Stimulated activated naive CD8-positive, alpha-beta T cell treated with anti-CD3 and anti-CD28 coated beads, Interleukin-15, amount 100 ng/mL, for 72 hours (primary cell): Measurements from ENCODE around the gene FBXO34.

ENCODE experiments used
- ATAC-seq: fragments of 150-1000 bp; cut with Tn5 transposase; 2 replicates; pipeline ENCODE4 v1.10.0; 2021; ENCODE audit warnings: mild to moderate bottlenecking, moderate library complexity
- DNase-seq, 2 donors: peaks; one replicate each; pipeline ENCODE4 v3.0.0; 2021 to 2022
- H3K27ac Mint-ChIP-seq, 2 donors: one replicate each; pipeline ENCODE4 v1.8.0; 2022; ENCODE audit warnings: mild to moderate bottlenecking in 2 of 2, mixed read lengths in 2 of 2, moderate library complexity in 2 of 2
- H3K27me3 Mint-ChIP-seq: one replicate; pipeline ENCODE4 v1.8.0; 2022; ENCODE audit warnings: mixed read lengths
- H3K4me1 Mint-ChIP-seq: one replicate; pipeline ENCODE4 v1.8.0; 2022; ENCODE audit warnings: mild to moderate bottlenecking, mixed read lengths
- H3K4me3 Mint-ChIP-seq, 2 donors: one replicate each; pipeline ENCODE4 v1.8.0; 2022; ENCODE audit warnings: mild to moderate bottlenecking in 2 of 2, mixed read lengths in 2 of 2, moderate library complexity in 1 of 2
- H3K9me3 Mint-ChIP-seq, 2 donors: one replicate each; pipeline ENCODE4 v1.8.0; 2022; ENCODE audit warnings: mixed read lengths in 2 of 2

Gene FBXO34

DNA sequence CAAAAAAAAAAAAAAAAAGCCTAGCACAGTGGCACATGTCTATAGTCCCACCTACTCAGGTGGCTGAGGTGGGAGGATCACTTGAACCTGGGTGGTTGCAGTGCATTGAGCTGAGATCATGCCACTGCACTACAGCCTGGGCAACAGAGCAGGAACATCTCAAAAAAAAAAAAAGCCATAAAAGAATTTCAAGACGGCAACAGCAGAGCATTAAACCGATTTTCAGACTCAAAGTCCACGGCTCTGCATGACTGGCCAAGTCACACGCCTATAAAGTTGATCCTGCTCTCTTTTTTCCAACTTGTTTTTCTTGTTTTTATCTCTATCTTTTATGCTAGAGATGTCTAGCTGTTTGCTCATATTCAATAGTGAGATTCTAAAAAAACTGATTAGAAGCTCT lies 45.3 kb downstream of the FBXO34 start:
- H3K27ac Mint-ChIP-seq = no peak overlapping the region
- no peak for ATAC-seq
- H3K27me3 Mint-ChIP-seq = no peaks in the 10 kb centered on the region
- peaks cover 6% of the 10 kb centered on the region for H3K4me1 Mint-ChIP-seq
- no peak for DNase-seq
- no peak overlapping the region for H3K4me3 Mint-ChIP-seq
- H3K9me3 Mint-ChIP-seq = peaks cover 21 to 24% of the 10 kb centered on the region in 2 donors

DNA sequence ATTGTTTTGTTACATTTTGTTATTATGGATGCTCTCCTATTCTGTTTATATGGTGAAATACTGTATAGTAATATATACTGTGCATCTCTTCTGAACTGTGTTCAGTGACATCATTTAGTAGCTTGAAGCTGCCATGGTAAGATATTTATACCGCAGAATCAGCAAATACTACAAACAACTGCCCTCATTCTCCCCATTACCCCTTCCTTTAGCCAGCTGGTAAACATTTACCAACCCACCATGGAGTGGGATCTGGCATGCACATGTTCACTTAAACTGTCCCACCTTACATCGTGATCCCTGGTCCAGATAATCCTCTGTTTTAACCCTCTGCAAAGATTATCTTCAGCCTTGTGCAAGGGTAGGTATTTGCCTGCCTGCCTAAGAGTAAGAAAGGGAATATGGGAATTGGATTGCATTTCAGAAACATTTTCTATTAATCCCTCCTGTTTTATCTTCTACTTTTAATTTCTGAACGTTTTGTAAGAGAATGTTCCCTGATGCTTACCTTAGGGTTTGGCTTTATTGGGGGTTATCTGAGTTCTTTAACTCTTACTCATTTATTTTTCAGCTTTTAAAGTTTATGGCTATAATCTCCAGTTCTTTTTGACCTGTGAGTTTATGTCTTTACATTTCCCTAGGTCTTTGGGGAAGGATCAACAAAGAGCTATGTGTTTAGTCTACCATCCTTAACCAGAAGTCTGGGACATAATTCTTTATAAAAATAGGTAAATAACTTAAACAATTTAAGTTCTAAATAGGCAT lies 46.5 kb downstream of the FBXO34 start:
- no peaks in the 10 kb centered on the region for H3K27me3 Mint-ChIP-seq
- H3K27ac Mint-ChIP-seq = no peak overlapping the region
- peaks cover 21 to 23% of the 10 kb centered on the region in 2 donors for H3K9me3 Mint-ChIP-seq
- ATAC-seq (no peak), DNase-seq (no peak)
- peaks cover 6% of the 10 kb centered on the region for H3K4me1 Mint-ChIP-seq
- no peak overlapping the region for H3K4me3 Mint-ChIP-seq

DNA sequence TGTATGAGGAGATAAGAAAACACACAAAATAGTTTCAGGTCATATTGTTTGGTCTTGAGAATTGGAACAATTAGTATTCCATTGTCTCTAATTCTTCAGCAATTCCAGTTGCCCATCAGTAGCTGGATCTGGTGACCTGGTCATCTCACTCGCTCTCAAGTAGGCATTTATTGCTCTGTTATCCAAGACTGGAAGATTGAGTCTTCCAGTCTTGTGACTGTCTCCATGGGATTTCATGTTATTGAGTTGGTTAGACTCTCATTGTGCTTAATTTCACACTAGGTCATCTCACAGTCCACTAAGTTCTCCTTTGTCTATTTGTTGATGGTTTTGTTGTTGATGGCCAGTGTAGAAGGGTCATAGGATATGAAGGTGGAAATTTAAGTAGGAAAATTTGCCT lies 47.5 kb downstream of the FBXO34 start:
- no peak for DNase-seq
- no peak for ATAC-seq
- Mint-ChIP-seq H3K27ac (no peak overlapping the region), H3K27me3 (no peaks in the 10 kb centered on the region), H3K4me1 (no peaks in the 10 kb centered on the region), H3K4me3 (no peak overlapping the region), H3K9me3 (peaks cover 13 to 14% of the 10 kb centered on the region in 2 donors)

DNA sequence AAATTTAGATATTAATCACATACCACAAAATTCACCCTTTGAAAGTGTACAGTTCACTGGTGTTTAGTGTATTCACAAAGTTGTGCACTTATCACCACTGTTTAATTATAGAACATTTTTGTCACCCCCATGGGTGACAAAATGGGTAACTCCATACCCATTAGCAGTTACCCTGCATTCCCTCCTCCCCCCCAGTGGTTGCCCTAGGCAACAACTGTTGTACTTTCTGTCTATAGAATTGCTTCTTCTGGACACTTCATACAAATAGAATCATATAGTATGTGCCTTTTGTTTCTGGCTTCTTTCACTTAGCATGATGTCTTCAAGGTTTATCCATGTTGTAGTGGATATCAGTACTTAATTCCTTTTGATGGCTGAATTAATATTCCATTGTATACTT lies 52.7 kb downstream of the FBXO34 start:
- Mint-ChIP-seq H3K4me1 (peaks cover 16% of the 10 kb centered on the region), H3K4me3 (no peak overlapping the region), H3K27ac (no peak overlapping the region), H3K9me3 (no peaks in the 10 kb centered on the region), H3K27me3 (no peaks in the 10 kb centered on the region)
- no peak for ATAC-seq
- DNase-seq = no peak

DNA sequence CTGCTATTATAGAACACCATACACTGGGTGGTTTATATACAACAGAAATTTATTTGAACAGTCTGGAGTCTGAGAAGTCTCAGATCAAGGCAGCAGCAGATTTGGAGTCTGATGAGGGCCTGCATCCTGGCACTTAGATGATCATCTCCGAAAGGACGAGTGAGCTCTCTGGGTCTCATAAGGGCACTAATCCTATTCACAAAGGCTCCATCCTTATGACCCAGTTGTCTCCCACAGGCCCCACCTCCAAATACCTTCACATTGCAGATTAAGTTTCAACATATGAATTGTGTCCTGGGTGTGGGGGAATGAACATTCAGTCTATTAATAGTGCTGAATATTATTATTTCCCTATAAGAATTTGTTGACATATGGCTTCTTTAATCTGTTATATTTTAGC lies 53.6 kb downstream of the FBXO34 start:
- Mint-ChIP-seq H3K4me3 (no peak overlapping the region), H3K9me3 (no peaks in the 10 kb centered on the region), H3K27ac (no peak overlapping the region), H3K4me1 (peaks cover 18% of the 10 kb centered on the region), H3K27me3 (no peaks in the 10 kb centered on the region)
- no peak for DNase-seq
- ATAC-seq = no peak

DNA sequence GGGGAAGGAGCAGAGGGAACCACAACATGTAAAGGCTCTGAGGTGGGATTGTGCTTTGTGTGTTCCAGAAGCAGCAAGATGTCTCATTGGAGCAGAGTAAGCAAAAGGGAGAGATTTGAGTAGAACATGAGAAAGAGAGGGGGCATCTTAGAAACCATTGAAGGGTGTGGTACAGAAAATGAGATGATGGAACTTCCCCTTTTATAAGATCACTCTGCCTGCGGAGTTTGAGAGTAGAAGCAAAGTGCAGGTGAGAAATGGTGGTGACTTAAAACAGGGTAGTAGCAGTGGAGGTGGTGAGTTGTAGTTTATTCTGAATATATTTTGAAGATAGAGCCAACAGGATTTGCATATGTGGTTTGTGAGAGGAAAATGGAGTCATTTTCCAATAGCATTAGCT lies 56.0 kb downstream of the FBXO34 start:
- Mint-ChIP-seq H3K9me3 (no peaks in the 10 kb centered on the region), H3K4me1 (peaks cover 35% of the 10 kb centered on the region), H3K27ac (peak overlapping the region in 1 of 2 donors; percentile 13), H3K27me3 (no peaks in the 10 kb centered on the region), H3K4me3 (no peak overlapping the region)
- peak; percentile 69 for ATAC-seq
- DNase-seq = no peak

DNA sequence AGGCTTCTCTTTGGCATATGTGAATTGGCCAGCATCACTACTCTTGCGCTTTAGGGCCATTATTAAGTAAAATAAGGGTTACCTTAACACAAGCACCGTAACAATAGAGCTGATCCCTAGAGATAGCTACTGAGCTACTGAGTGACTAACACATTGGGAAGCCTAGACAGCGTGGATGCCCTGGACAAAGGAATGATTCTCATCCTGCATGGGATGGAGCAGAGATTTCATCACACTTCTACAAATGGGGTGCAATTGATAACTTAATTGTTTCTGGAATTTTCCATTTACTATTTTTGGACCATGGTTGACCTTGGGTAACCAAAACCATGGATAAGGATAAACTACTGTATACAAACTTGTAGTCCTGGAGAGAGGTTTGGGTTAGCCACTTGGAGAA lies 57.1 kb downstream of the FBXO34 start:
- no peak for ATAC-seq
- no peak for DNase-seq
- Mint-ChIP-seq H3K4me3 (no peak overlapping the region), H3K9me3 (no peaks in the 10 kb centered on the region), H3K27ac (no peak overlapping the region), H3K4me1 (peaks cover 47% of the 10 kb centered on the region), H3K27me3 (no peaks in the 10 kb centered on the region)

DNA sequence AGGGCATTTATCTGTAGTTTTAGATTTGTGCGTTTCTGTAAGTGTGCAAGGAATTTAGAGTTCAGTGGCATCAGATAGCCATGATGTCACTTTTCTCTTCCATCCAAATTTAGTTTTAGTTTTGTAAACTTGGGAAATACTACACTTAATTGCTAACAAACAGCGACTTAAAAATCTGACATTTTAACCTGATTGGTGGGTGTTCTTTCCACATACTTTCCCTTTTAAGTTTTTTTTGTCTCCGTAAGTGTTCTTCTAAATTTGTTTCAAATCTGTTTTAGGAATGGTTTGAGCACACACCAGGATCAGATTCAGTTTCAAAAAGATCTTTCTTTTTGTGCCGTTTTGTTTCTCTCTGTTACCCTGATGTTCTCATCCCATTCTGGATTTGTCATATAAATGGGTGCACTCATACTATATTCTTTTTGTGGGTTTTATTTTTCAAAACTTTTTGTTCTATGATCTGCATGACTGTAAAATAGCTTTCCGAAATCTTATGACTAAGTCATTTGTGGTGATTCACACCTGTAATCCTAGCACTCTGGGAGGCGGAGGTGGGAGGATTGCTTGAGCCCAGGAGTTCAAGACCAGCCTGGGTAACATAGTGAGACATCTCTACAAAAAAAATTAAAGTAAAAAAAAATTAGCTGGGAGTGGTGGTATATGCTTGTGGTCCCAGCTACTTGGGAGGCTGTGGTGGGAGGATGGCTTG lies 58.9 kb downstream of the FBXO34 start:
- peak; percentile 75 for ATAC-seq
- Mint-ChIP-seq H3K9me3 (no peaks in the 10 kb centered on the region), H3K27me3 (no peaks in the 10 kb centered on the region), H3K4me1 (peaks cover 65% of the 10 kb centered on the region), H3K4me3 (peak overlapping the region; percentile 46 to 54), H3K27ac (peak overlapping the region in 1 of 2 donors; percentile 16)
- peak in 1 of 2 donors; percentile 51 for DNase-seq

DNA sequence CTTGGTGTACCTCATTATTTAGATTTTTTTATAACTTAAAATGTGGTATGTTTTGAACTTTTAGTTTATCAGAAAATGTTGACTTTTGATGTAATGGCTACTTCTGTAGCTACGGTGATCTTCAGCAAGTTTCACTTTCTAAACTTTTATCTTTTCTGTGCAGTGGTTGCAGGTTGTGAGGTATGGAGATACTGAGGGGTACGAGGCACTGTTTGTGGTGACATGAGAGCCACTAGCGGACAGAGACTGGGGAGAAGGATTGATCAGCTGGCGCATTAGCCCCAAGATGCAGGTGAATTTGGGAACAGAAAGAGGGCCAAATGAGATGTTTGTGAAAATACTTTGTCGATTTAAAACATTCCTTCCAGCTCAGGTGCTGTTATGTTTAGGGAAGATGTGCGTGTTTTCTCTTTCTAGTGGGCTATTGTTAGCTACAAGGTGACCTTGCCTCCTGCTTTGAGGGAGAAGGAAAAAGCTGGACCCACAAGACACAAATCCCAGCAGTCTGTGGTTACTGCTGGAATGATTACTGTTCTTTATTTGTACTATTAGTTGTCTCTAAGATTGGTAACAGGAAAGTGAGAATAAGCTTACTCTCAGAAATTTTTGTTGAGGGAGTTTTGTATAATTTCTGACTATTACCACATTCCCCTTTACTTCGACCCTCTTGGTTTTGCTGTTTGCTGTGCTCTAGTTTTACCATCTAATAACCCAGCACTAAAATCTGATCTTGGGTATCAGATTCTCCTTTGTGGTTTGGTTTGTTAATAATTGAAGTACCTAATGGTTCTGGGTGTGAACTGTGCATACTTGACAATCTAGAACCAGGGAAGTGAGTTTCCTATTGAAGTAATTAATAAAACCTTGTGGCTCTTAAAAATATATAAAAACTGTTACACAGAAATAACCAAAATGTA lies 61.7 kb downstream of the FBXO34 start:
- H3K4me3 Mint-ChIP-seq = peak overlapping the region; percentile 75 to 80
- H3K27me3 Mint-ChIP-seq = no peaks in the 10 kb centered on the region
- H3K4me1 Mint-ChIP-seq = peaks cover 72% of the 10 kb centered on the region
- no peaks in the 10 kb centered on the region for H3K9me3 Mint-ChIP-seq
- DNase-seq = peak in 1 of 2 donors; percentile 18
- peak overlapping the region; percentile 5 to 75 for H3K27ac Mint-ChIP-seq
- peak; percentile 67 for ATAC-seq

DNA sequence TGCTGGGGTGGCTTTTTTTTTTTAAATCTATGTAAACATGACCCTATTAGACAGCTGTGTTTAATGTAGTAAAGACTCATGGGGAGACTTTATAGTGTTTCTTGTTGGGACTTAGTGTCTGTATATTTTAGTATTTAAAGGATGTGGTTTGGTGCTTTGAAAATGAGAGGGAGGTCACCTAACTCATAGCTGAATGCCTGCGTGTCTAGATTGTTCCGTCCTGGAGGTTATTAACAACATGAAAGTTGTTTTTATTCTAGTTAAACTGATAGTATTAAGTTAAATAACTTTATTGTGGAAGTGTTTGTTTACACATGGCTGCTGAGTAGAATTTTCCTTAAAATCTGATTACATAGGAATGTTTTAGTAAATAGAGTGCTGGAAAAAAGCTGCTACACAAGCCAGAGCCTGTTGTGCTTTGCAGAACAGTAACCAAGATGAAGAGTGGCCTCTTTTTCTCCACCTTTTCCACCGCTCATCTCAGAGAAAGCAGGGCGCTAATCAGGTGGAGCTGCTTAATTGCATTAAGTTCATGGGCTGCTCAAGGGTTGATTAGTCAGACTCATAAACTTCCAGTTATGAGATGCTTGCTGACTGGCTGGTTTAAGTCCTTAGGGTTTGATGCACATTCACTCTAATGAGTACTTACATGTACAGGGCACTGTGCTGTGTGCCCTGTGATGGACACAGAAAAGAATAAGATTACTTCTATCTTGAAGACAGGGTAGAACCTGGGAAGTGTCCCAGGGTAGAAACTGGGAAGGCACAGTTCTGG lies 62.7 kb downstream of the FBXO34 start:
- ATAC-seq = peak; percentile 66
- peak overlapping the region; percentile 75 to 80 for H3K4me3 Mint-ChIP-seq
- no peak for DNase-seq
- no peaks in the 10 kb centered on the region for H3K27me3 Mint-ChIP-seq
- H3K9me3 Mint-ChIP-seq = no peaks in the 10 kb centered on the region
- peaks cover 82% of the 10 kb centered on the region for H3K4me1 Mint-ChIP-seq
- H3K27ac Mint-ChIP-seq = peak overlapping the region; percentile 72 to 75

DNA sequence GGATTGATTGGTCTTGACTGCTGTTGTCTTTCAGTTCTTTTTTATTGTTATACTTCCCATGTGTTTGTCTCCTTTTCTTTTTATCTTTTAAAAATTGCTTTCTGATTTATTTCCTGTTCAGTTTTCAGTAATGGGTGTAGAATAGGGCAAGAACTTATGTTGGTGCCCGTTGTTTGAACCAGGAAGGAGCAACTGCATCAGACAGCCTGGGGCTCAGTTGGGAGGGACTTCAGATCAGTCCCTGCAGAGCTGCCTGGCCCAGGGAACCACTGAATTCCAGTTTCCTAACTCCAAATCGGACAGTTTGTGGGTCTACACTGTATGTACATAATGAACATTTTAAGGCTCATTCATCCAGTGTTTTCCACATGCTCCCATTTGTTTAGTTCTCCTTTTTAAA lies 64.9 kb downstream of the FBXO34 start:
- Mint-ChIP-seq H3K4me1 (peaks cover 87% of the 10 kb centered on the region), H3K4me3 (no peak overlapping the region), H3K9me3 (no peaks in the 10 kb centered on the region), H3K27me3 (no peaks in the 10 kb centered on the region), H3K27ac (peak overlapping the region in 1 of 2 donors; percentile 51)
- ATAC-seq (no peak), DNase-seq (no peak)

DNA sequence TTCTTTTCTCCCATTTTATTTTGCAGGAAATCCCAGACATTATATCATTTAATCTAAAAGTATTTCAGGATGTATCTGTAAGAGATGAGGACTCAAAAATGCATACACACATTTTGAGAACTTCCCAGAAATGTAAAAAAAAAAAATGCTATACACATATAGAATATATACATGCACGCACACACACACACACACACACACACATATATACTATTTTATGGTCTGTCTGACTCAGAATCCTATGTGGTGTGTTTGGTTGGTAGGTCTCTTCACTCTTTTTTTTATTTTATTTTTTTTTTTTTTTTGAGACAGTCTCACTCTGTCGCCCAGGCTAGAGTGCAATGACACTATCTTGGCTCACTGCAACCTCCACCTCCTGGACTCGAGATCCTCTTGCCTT lies 65.5 kb downstream of the FBXO34 start:
- ATAC-seq (no peak), DNase-seq (no peak)
- H3K4me1 Mint-ChIP-seq = peaks cover 92% of the 10 kb centered on the region
- no peak overlapping the region for H3K4me3 Mint-ChIP-seq
- H3K9me3 Mint-ChIP-seq = no peaks in the 10 kb centered on the region
- no peaks in the 10 kb centered on the region for H3K27me3 Mint-ChIP-seq
- H3K27ac Mint-ChIP-seq = no peak overlapping the region

DNA sequence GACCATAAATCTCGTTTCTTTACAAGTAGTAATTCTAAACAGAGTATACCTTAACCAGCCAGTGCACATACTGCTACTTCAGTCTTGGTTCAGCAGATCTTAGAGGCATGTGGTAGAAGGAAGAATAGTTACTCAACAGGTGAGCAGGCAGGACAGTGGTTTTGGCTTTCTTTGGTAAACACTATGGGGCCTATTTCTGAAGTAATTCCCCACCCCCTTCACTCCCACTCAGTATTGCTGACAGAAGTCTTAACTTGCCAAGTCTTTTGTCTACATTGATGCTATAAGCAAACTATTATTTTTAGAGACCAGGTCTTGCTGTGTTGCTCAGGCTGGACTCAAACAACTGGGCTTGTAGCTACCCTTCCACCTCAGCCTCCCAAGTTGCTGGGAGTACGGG lies 68.5 kb downstream of the FBXO34 start:
- Mint-ChIP-seq H3K9me3 (no peaks in the 10 kb centered on the region), H3K4me3 (peak overlapping the region in 1 of 2 donors; percentile 8), H3K27ac (peak overlapping the region in 1 of 2 donors; percentile 34), H3K4me1 (peaks cover 79% of the 10 kb centered on the region), H3K27me3 (no peaks in the 10 kb centered on the region)
- ATAC-seq (peak; percentile 90), DNase-seq (peak; percentile 29)

DNA sequence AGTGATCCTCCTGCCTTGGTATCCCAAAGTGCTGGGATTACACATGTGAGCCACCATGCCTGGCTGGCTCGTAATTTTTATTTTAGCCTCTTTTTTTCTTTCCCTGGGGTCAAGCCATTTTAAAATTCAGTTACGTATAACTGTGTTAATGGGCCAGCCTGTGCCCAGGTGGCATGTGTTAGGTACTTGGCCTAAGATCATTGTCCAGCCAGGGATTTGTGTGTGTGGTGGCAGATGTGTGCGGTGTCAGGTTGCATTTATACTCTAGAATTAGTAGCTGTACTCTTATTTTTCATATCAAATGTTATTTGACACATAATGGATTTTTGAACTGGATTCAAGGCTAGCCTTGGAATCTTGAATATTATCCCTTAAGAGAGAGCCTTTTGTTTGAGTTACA lies 69.3 kb downstream of the FBXO34 start:
- Mint-ChIP-seq H3K27me3 (no peaks in the 10 kb centered on the region), H3K9me3 (no peaks in the 10 kb centered on the region), H3K4me1 (peaks cover 73% of the 10 kb centered on the region), H3K4me3 (peak overlapping the region; percentile 19 to 24), H3K27ac (no peak overlapping the region)
- ATAC-seq = no peak
- no peak for DNase-seq

DNA sequence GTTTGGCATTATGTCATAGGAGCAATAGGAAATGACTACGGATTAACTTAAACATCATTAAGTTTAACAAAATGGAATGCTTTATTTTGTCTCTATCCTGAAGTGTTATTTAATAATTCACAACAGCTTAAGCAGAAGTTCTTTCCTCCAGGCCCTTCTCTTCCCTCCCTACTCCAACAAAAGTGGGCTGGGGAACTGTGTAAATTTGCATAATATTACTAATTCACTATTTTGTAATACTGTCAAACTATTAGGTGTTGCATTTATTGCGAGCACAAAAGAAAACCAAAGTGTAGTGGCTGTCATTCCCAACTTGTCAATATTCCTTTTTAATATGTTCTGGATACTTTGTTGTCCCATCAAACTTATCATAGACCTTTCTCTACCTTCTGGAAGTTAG lies 70.6 kb downstream of the FBXO34 start:
- DNase-seq (no peak), ATAC-seq (no peak)
- Mint-ChIP-seq H3K27ac (no peak overlapping the region), H3K4me3 (no peak overlapping the region), H3K9me3 (no peaks in the 10 kb centered on the region), H3K27me3 (no peaks in the 10 kb centered on the region), H3K4me1 (peaks cover 71% of the 10 kb centered on the region)
